ENCODE results near the gene CAMK2G.
"Not testable (repeated sequence)": the region's sequence is repeated elsewhere in the genome, so short reads cannot be mapped to it uniquely, and the experiment has no call there.

- not testable (repeated sequence) for TF ChIP-seq CTCF (IDR thresholded peaks at IDR 0.05; ENCODE audit: insufficient read depth, low read length, poor library complexity, severe bottlenecking); EZH2phosphoT487 (conservative IDR thresholded peaks at IDR 0.05; ENCODE audit: low read length)
Measured at GRCh38 chr10:73895381-73895780, 21.0 kb upstream of the CAMK2G start.

All from SU-DHL-6 (cell line).